ENCODE results near the gene REPS1.

DNA sequence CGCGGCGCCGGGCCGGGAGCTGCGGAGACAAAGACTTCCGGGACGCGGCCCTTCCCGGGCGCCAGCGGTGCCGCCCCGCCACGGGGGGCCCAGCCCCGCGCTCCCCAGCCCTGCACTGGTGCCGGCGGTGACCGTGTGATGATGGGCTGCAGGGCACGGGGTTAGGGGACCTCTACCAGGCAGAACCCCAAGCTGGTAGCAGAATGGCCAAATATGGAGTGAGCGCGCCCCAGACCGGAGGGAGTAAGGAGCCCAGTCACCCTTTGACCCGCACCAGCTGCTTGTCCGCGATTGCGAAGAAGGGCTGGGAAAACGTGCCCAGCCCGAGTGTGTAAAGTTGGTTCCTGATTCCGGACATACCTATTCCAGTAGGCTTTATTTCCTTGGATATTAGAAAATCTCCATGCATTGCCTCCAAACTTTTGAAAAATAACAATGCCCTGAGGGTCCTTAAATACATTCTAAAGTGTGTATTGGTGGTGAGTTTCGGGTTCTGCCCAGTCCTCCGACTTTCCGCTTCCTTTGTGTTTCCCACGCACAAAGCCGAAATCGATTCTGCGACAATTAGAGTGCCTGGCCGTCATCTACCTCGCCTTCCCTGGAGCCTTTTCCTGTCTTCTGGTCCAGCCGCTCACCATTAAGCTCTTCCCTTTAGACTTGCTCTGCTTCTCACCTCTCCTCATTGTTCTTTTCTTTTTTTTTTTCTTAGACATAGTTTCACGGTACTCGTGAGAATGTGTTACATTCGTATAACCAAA is 41.6 kb upstream of the REPS1 start:
- TF ChIP-seq, protein P1, sequence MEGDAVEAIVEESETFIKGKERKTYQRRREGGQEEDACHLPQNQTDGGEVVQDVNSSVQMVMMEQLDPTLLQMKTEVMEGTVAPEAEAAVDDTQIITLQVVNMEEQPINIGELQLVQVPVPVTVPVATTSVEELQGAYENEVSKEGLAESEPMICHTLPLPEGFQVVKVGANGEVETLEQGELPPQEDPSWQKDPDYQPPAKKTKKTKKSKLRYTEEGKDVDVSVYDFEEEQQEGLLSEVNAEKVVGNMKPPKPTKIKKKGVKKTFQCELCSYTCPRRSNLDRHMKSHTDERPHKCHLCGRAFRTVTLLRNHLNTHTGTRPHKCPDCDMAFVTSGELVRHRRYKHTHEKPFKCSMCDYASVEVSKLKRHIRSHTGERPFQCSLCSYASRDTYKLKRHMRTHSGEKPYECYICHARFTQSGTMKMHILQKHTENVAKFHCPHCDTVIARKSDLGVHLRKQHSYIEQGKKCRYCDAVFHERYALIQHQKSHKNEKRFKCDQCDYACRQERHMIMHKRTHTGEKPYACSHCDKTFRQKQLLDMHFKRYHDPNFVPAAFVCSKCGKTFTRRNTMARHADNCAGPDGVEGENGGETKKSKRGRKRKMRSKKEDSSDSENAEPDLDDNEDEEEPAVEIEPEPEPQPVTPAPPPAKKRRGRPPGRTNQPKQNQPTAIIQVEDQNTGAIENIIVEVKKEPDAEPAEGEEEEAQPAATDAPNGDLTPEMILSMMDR (IDR thresholded peaks at IDR 0.05) = no peak
- TF ChIP-seq POLR2A (IDR thresholded peaks at IDR 0.05) = no peak

Data from ovary (tissue), 3 donors.